ENCODE measurements around the gene H19.

H19 gene

GRCh38 chr11:1946812-1947484 is 50.7 kb downstream of the H19 start, which contains the start of gene MRPL23:
Gene MRPL23, plus strand, starts transcription at chr11:1947332. Its CDS starts 31 bp downstream, at chr11:1947363.
- no peak for DNase-seq (ENCODE audit: low spot score)

Measured in iPS-NIHi11 (cell line).